ENCODE data around the gene UBE2G2.
"Not testable (repeated sequence)": the region's sequence is repeated elsewhere in the genome, so short reads cannot be mapped to it uniquely, and the experiment has no call there.

The UBE2G2 gene

DNA sequence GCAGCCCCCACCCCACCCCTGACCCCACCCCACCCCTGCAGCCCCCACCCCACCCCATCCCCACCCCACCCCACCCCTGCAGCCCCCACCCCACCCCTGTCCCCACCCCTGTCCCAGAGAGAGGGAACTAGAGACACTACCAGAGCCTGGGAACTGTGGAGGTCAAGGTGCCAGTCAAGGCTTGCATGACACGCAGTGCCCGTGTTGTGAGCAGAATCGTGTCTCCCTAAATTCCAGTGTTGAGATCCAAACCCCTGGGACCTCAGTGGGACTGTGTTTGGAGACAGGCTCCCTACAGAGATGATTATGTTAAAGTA lies 34.7 kb upstream of the UBE2G2 start:
- TF ChIP-seq, protein P1, sequence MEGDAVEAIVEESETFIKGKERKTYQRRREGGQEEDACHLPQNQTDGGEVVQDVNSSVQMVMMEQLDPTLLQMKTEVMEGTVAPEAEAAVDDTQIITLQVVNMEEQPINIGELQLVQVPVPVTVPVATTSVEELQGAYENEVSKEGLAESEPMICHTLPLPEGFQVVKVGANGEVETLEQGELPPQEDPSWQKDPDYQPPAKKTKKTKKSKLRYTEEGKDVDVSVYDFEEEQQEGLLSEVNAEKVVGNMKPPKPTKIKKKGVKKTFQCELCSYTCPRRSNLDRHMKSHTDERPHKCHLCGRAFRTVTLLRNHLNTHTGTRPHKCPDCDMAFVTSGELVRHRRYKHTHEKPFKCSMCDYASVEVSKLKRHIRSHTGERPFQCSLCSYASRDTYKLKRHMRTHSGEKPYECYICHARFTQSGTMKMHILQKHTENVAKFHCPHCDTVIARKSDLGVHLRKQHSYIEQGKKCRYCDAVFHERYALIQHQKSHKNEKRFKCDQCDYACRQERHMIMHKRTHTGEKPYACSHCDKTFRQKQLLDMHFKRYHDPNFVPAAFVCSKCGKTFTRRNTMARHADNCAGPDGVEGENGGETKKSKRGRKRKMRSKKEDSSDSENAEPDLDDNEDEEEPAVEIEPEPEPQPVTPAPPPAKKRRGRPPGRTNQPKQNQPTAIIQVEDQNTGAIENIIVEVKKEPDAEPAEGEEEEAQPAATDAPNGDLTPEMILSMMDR (IDR thresholded peaks at IDR 0.05; ENCODE audit: low read depth, low read length, missing control alignments) = no peak
- no peak overlapping the region for H3K4me3 ChIP-seq (ENCODE audit: low read depth, low read length)
- no peak for DNase-seq (ENCODE audit: low read depth)

DNA sequence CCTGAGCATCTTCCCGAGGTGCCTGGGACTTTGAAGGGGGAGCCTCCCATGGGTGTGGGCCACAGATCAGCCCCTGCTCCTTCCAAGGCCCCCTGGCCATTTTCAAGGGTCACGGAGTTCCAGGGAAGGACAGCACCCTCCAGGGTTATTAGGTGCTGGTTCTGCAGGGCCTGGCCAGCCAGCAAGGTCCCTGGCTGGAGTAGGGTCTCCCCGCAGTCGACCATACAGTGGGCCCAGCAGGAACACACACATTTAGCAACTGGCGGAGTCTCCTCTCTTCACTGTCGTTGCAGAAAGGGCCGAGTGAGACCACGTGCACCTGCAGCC lies 34.0 kb upstream of the UBE2G2 start:
- TF ChIP-seq, protein P1 (IDR thresholded peaks at IDR 0.05; ENCODE audit: low read depth, low read length, missing control alignments) = no peak
- no peak overlapping the region for H3K4me3 ChIP-seq (ENCODE audit: low read depth, low read length)
- no peak for DNase-seq (ENCODE audit: low read depth)

DNA sequence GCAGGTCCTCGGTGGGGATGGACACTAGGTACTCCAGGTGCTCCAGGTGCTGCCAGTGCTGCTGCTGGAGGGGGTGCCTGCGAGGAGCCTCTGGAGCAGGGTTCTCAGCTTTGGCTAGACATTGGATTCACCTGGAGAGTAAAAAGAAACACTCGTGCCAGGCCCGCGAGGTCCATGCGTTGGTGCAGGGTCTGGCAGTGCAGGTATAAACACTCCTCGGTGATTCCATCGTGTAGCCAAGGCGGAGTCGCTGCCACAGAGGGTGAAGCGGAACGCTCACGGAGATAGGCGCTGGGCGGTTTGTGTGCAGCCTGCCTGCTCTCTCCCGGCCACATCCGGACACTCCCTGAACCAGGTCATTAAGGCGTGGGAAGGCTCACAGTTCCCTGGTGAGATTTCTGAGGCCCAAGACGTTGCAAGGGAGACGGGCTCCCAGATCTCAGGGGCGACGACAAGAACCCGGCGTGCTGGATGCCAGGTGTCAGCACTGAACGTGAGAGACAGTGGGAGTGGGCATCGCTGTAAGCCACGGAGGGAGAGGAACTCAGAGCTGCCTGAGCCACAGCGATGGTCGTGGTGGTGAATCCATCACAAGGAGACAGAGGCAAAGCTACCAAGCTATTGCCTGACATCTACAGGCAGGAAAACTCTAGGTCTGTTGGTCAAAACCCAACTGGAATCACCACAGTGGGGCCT lies 33.5 kb upstream of the UBE2G2 start:
- DNase-seq (ENCODE audit: low read depth) = no peak
- TF ChIP-seq, protein P1 (IDR thresholded peaks at IDR 0.05; ENCODE audit: low read depth, low read length, missing control alignments) = no peak
- no peak overlapping the region for H3K4me3 ChIP-seq (ENCODE audit: low read depth, low read length)

DNA sequence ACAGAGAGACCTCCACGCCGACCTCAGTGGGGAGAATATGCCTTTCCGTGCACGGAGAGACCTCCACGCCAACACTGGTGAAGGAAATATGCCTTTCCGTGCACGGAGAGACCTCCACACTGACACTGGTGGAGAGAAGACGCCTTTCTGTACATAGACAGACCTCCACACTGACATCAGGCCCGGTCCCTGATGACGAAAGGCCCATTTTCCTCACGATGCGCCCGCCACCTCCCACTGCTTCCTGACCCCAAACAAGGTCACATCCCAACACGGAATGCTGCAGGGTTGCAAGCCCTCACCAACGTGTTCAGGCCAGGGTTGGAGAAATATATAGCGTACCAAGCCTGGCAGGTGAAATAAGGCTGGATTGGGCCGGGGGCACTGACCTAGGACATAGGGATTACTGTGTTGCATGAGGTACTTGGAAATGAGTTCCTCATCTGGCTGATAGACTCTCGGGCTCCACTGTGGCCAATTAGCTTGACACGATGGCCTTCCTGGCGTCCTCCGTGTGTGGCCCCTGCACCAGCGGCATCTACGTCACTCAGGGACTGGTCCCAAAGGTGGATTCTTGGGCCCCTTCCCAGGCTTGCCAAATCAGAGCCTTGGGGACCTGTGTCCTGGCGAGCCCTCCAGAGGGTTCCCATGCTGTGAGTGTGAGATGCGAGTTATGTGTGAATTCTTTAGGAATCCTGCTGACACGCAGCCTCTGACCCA lies 32.8 kb upstream of the UBE2G2 start:
- H3K4me3 ChIP-seq (ENCODE audit: low read depth, low read length) = no peak overlapping the region
- TF ChIP-seq, protein P1 (IDR thresholded peaks at IDR 0.05; ENCODE audit: low read depth, low read length, missing control alignments) = no peak
- no peak for DNase-seq (ENCODE audit: low read depth)

DNA sequence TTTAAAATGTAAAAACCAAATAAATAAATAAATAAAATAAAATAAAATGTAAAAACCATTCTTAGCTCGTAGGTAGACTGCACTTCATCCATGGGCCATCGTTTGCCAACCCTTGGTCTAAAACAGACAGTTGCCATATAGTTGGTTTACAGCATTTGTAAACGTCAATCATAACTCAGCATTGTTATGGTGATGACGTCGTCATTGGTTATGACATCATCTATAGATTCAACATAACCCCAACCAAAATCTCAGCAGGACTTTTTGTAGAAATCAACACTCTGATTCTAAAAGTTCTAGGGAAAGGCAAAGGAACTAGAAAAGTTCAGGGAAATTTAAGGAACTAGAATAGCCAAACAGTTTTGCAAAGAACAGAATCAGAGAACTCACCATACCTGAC lies 32.0 kb upstream of the UBE2G2 start:
- no peak overlapping the region for H3K4me3 ChIP-seq (ENCODE audit: low read depth, low read length)
- TF ChIP-seq, protein P1 (IDR thresholded peaks at IDR 0.05; ENCODE audit: low read depth, low read length, missing control alignments) = no peak
- DNase-seq (ENCODE audit: low read depth) = no peak

DNA sequence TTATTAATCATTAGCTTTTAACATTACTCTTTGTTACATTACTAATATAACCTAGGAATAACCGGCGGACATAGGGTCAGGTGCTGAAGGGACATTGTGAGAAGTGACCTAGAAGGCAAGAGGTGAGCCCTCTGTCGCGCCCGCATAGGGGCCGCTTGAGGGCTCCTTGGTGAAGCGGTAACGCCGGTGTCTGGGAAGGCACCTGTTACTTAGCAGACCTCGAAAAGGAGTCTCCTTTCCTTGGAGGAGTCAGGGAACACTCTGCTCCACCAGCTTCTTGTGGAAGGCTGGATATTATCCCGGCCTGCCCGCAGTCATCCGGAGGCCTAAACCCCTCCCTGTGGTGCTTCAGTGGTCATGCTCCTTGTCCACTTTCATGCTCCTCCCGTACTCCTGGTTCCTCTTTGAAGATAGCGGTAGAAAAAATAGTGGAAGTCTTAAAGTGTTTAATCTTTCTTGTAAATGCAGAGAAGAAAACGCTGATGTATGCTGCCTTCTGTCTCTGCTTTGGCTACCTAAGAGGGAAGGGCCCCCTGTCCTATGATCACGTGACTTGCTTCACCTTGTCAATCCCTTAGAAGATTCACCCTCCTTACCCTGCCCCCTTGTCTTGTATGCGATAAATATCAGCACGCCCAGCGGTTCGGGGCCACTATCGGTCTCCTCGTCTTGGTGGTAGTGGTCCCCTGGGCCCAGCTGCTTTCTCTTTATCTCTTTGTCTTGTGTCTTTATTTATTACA lies 31.1 kb upstream of the UBE2G2 start:
- not testable (repeated sequence) for DNase-seq (ENCODE audit: low read depth); H3K4me3 ChIP-seq (ENCODE audit: low read depth, low read length)

DNA sequence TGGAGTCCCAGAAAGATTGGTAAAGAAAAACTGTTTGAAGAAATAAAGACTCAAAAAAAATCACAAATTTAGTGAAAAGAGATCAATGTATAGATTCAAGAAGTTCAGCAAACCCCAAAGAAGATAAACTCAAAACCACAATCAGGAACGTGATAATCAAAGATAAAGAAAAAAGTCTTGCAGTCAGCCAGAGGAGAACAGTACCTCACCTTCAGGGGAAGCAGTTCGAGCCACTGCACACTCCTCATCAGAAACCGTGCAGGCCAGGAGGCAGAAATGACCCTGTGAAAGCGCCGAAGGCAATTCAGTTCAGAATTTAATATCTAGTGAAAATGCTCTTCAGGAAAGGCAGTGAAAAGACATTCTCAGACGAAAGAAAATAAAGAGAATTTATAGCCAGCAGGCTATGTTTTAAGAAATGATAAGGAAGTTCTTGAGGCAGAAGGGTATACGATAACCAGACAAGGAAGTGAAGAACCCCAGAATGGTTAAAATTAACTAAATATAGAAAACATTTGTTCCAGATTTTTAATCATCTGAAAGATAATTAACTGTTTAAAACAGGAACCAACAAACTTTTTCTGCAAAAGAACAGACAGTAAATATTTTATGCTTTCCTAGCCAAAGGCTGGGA lies 29.7 kb upstream of the UBE2G2 start:
- no peak overlapping the region for H3K4me3 ChIP-seq (ENCODE audit: low read depth, low read length)
- TF ChIP-seq, protein P1 (IDR thresholded peaks at IDR 0.05; ENCODE audit: low read depth, low read length, missing control alignments) = no peak
- DNase-seq (ENCODE audit: low read depth) = no peak

Measured in GM12864 (cell line).